ENCODE results near the gene RGR.
A peak's percentile ranks its signal among the peaks of the same experiment; 100 is the strongest.

The RGR gene

DNA sequence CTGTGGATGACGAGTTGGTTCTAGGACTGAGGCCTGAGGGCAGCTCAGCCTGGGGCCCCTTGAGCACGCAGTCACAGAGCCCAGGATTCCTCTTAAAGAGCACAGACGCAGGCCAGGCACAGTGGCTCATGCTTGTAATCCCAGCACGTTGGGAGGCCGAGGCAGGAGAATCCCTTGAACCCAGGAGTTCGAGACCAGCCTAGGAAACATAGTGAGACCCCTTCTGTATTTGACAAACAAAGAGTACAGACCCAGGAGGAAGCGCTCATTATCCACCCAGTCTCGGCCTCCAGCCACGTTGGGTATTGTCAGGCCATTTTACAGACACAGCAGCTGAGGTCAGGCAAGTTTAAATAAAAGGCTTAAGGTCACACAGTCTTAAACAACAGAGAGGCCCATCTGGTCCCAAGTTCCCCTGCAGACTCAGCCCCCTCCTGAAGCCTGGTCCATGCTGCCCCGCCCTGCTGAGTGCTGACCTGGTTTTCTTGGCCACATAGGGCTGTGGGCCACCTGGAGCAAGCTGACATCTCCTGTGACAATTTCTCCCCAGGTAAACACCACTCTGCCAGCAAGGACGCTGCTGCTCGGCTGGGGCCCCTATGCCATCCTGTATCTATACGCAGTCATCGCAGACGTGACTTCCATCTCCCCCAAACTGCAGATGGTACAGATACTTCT lies 12.6 kb downstream of the RGR start:
- H3K27me3 ChIP-seq (ENCODE audit: insufficient read depth, low read length), result peaks cover 36% of the 10 kb centered on the region; the same call in 1 of the 2 replicates
- H3K4me3 ChIP-seq (ENCODE audit: low read depth, low read length), result no peak overlapping the region
- peak overlapping the region; percentile 21 for H2AFZ ChIP-seq (ENCODE audit: low read length, unreplicated experiment)
- no peak overlapping the region for H3K27ac ChIP-seq (ENCODE audit: low read depth, low read length)
- no peaks in the 10 kb centered on the region for H3K36me3 ChIP-seq (ENCODE audit: insufficient read depth, low read length)
- H3K4me1 ChIP-seq (ENCODE audit: control insufficient read depth, insufficient read depth, low read length, unreplicated experiment), result no peaks in the 10 kb centered on the region
- H3K79me2 ChIP-seq (ENCODE audit: control insufficient read depth, insufficient read depth, low read length, unreplicated experiment), result no peaks in the 10 kb centered on the region

DNA sequence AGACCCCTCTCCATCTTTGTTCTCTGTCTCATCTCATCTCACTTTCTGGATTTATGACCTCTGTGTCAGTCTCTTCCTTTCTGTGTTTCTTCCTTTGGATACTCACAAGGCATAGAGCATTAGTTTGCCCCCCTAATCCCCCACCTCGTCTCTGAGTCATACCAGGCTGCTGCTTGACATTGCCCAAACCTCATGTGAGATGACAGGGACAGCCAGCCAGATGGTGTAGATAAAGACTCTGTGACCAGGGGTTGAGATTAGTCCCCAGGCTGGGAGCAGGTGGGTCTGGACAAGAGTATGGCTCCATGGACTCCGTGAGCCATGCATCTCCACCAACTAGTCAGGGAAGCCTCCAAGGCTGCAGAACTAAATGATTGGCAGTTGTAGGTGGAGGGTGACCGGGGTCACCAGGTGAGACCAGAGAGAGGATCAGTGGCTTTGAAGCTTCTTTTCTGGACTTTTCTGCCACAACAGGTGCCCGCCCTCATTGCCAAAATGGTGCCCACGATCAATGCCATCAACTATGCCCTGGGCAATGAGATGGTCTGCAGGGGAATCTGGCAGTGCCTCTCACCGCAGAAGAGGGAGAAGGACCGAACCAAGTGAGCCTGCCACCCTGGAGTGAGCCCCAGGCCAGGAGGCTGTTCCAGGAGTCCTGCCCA lies 13.3 kb downstream of the RGR start:
- Histone ChIP-seq H3K27me3 (ENCODE audit: insufficient read depth, low read length) (peaks cover 29% of the 10 kb centered on the region; the same call in 1 of the 2 replicates), H3K79me2 (ENCODE audit: control insufficient read depth, insufficient read depth, low read length, unreplicated experiment) (no peaks in the 10 kb centered on the region), H2AFZ (ENCODE audit: low read length, unreplicated experiment) (no peak overlapping the region), H3K27ac (ENCODE audit: low read depth, low read length) (no peak overlapping the region), H3K36me3 (ENCODE audit: insufficient read depth, low read length) (no peaks in the 10 kb centered on the region), H3K4me3 (ENCODE audit: low read depth, low read length) (no peak overlapping the region), H3K4me1 (ENCODE audit: control insufficient read depth, insufficient read depth, low read length, unreplicated experiment) (no peaks in the 10 kb centered on the region)

DNA sequence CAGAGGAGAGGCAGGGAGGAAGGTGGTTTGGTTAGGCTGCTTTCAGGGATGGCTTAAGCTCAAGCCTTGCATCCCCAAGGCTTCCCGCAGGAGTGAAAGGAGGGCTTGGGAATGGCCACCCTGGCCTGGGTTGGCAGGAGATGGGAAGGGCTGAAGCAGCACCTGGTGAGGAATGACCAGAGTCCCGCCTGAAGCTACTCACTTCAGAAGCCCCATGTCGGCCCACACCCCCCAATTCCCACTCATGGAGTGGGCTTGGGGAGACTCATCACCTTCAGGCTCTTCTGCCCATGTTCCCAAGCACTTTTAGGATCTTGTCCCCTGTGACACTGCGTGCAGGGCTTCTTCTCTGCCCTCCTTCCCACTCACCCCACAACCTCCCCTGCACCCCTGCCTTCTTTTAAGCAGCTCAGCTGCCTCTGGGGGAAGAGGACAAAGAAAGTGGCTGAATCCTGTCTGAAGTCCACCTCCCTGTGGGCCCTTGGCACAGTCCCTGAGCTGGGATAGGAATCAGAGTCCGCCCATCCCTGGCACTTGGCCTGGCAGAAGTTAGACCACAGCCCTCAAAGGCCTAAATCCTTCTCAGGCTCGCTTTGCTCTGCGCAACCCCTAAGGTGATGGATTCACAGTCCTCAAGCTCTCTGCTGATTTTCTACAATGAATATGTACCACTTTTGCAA lies 16.5 kb downstream of the RGR start:
- no peak overlapping the region for H2AFZ ChIP-seq (ENCODE audit: low read length, unreplicated experiment)
- no peak overlapping the region for H3K27ac ChIP-seq (ENCODE audit: low read depth, low read length)
- no peaks in the 10 kb centered on the region for H3K4me1 ChIP-seq (ENCODE audit: control insufficient read depth, insufficient read depth, low read length, unreplicated experiment)
- peaks cover 6% of the 10 kb centered on the region; the same call in 1 of the 2 replicates for H3K27me3 ChIP-seq (ENCODE audit: insufficient read depth, low read length)
- H3K79me2 ChIP-seq (ENCODE audit: control insufficient read depth, insufficient read depth, low read length, unreplicated experiment), result no peaks in the 10 kb centered on the region
- no peak overlapping the region for H3K4me3 ChIP-seq (ENCODE audit: low read depth, low read length)
- H3K36me3 ChIP-seq (ENCODE audit: insufficient read depth, low read length), result no peaks in the 10 kb centered on the region

DNA sequence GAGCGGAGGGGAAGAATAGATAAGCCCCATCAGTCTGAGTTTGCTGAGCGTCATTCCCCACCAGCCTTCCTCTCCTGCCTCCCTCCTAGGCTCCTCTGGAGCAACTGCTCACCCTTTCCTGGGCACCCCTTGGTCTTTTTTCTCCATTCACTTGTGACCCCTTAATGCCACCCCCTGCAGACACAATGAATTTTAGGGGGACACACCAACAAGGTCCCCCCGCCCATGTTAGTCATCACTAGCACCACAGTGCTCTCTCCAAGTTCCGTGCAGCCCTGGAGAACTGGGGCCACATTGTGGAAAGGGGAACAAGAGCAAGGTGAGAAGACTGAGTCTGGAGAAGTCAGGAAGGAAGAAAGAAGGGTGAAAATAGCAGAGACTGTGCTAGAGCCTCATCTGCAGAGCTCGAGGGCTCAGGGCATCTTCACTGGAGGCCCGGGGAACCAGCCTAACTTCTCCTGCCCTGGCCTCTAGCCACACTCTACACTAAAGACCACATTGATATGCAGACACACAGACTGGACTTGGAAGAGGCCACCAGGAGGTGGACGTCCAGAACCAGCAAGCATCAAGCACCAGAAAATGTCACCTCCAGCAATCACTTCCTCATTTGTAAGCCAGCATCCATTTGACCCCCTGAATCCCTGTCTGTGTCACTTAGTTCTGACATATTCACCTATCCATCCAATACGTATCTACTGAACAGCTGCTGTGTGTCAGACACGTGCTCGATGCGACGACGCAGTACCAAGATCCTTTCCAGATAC lies 17.5 kb downstream of the RGR start:
- no peak overlapping the region for H3K4me3 ChIP-seq (ENCODE audit: low read depth, low read length)
- H3K79me2 ChIP-seq (ENCODE audit: control insufficient read depth, insufficient read depth, low read length, unreplicated experiment), result no peaks in the 10 kb centered on the region
- no peaks in the 10 kb centered on the region for H3K36me3 ChIP-seq (ENCODE audit: insufficient read depth, low read length)
- no peak overlapping the region for H3K27ac ChIP-seq (ENCODE audit: low read depth, low read length)
- no peak overlapping the region for H2AFZ ChIP-seq (ENCODE audit: low read length, unreplicated experiment)
- H3K27me3 ChIP-seq (ENCODE audit: insufficient read depth, low read length), result peaks cover 6% of the 10 kb centered on the region; the same call in 1 of the 2 replicates
- H3K4me1 ChIP-seq (ENCODE audit: control insufficient read depth, insufficient read depth, low read length, unreplicated experiment), result no peaks in the 10 kb centered on the region

DNA sequence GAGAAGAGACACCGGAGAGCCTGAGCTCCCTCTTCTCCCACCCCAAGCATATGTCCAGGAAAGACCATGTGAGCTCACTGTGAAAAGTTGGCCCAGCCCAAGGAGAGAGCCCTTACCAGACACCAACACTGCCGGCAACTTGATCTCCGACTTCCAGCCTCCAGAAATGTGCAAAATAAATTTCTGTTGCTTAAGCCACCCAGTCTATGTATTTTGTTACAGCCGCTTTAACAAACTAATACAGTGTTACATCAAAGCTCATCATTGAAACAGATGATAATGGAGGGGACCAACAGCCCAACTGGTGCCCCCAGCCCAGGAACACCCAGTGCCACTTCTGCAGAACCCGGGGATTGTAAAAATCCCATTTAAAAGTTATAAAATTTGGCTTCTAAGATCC lies 18.9 kb downstream of the RGR start:
- no peak overlapping the region for H2AFZ ChIP-seq (ENCODE audit: low read length, unreplicated experiment)
- H3K4me1 ChIP-seq (ENCODE audit: control insufficient read depth, insufficient read depth, low read length, unreplicated experiment), result peaks cover 2% of the 10 kb centered on the region
- no peaks in the 10 kb centered on the region for H3K79me2 ChIP-seq (ENCODE audit: control insufficient read depth, insufficient read depth, low read length, unreplicated experiment)
- peaks cover 6% of the 10 kb centered on the region; the same call in 1 of the 2 replicates for H3K27me3 ChIP-seq (ENCODE audit: insufficient read depth, low read length)
- no peak overlapping the region for H3K27ac ChIP-seq (ENCODE audit: low read depth, low read length)
- H3K4me3 ChIP-seq (ENCODE audit: low read depth, low read length), result no peak overlapping the region
- H3K36me3 ChIP-seq (ENCODE audit: insufficient read depth, low read length), result no peaks in the 10 kb centered on the region

DNA sequence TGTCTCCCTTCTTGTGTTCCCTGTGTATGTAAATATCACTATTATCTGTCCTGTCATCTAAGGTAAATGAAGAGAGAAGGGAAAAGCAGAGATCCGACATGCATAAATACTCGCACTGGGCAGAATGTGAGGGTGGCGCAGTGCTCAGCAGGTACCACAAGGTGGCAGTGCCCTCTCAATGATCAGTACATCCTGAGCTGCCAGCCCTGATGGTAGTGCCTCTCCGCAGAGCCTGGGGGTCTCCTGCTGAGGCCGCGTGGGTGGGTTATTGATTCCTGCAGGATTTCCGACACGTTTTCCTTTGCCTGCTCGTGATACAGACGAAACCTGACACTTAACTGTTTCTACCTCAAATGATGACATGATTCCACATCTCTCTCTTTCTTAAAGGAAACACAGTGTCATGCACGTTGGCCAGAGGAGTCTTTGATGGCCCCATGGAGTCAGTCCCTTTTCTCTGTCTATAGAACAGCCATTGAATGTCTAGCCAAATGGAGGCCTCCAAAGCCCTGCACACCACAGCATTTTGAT lies 19.8 kb downstream of the RGR start:
- H3K79me2 ChIP-seq (ENCODE audit: control insufficient read depth, insufficient read depth, low read length, unreplicated experiment), result no peaks in the 10 kb centered on the region
- H3K4me1 ChIP-seq (ENCODE audit: control insufficient read depth, insufficient read depth, low read length, unreplicated experiment), result peaks cover 6% of the 10 kb centered on the region
- H3K36me3 ChIP-seq (ENCODE audit: insufficient read depth, low read length), result no peaks in the 10 kb centered on the region
- H3K27ac ChIP-seq (ENCODE audit: low read depth, low read length), result no peak overlapping the region
- peaks cover 6% of the 10 kb centered on the region; the same call in 1 of the 2 replicates for H3K27me3 ChIP-seq (ENCODE audit: insufficient read depth, low read length)
- H3K4me3 ChIP-seq (ENCODE audit: low read depth, low read length), result no peak overlapping the region
- peak overlapping the region; percentile 70 for H2AFZ ChIP-seq (ENCODE audit: low read length, unreplicated experiment)

DNA sequence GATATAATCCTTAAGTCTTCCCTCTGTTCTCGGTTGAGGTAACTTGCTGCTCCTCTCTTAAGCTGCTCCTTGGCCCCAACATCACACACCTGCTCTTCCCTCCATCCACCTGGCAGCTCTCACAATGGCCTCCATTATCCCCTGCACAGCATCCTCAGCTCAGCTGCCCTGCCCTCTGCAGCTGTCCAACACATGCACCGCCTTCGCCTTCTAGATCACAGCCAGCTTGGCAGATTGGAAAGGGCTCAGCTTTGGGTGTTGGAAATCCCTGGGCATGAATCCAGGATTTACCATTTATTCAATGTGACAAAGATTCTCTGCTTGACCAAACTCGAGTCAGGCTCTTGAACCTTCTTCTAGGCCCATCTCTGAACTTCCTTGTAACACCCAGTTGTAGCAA lies 20.6 kb downstream of the RGR start:
- Histone ChIP-seq H2AFZ (ENCODE audit: low read length, unreplicated experiment) (no peak overlapping the region), H3K27ac (ENCODE audit: low read depth, low read length) (no peak overlapping the region)

DNA sequence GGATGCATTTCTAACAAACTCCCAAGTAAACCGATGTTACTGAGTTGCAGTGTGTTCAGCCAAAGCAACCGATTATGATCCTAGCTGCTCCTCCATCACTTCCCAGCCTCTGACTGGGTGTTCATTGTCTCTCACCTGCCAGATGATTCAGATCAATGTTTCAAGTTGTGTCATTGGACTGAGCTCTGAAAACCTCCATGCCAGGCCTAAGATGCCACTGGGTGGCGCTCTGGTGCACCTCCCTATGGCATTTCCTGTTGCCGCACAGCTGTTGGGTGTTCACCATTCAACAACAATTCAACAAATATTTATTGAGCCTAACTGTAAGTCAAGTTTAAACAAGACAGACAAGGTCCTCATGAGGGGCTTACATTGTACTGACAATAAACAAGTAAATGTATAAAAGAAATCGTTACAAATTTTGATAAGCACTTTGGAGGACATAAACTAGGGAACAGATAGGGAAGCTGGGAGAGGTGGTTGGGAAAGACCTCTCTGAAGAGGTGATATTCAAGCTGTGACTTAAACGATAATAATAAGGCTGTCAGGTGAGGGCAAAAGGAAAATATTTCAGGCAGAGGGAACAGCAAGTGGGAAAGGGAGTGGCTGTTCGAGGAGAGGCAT lies 22.8 kb downstream of the RGR start:
- no peak overlapping the region for H2AFZ ChIP-seq (ENCODE audit: low read length, unreplicated experiment)

More for the DNA sequence above, 20.6 kb downstream of the RGR start:
- Histone ChIP-seq H3K79me2 (ENCODE audit: control insufficient read depth, insufficient read depth, low read length, unreplicated experiment) (no peaks in the 10 kb centered on the region), H3K27me3 (ENCODE audit: insufficient read depth, low read length) (peaks cover 6% of the 10 kb centered on the region; the same call in 1 of the 2 replicates), H3K4me3 (ENCODE audit: low read depth, low read length) (no peak overlapping the region), H3K36me3 (ENCODE audit: insufficient read depth, low read length) (no peaks in the 10 kb centered on the region), H3K4me1 (ENCODE audit: control insufficient read depth, insufficient read depth, low read length, unreplicated experiment) (peaks cover 11% of the 10 kb centered on the region)

DNA sequence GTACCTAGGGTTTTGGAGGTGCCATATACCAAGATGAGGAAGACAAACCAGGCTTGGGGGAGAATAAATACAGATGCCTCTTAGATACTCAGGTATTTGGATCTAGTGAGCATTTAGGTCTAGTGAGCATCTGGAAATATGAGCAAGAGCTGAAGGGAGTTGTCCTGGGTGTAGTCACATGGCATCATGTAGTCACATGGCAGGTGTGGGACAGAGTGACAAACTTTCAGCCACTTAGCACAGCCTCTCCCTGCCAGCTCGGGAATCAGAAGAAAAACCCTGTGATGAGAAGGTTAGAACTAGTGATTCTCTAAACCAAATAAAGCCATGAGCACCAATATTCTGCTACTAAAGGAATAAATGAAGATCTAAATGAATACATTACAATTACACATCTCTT lies 24.3 kb downstream of the RGR start:
- Histone ChIP-seq H3K4me1 (ENCODE audit: control insufficient read depth, insufficient read depth, low read length, unreplicated experiment) (peaks cover 11% of the 10 kb centered on the region), H3K27ac (ENCODE audit: low read depth, low read length) (no peak overlapping the region), H3K4me3 (ENCODE audit: low read depth, low read length) (no peak overlapping the region), H3K27me3 (ENCODE audit: insufficient read depth, low read length) (peaks cover 18% of the 10 kb centered on the region), H3K36me3 (ENCODE audit: insufficient read depth, low read length) (no peaks in the 10 kb centered on the region), H2AFZ (ENCODE audit: low read length, unreplicated experiment) (no peak overlapping the region), H3K79me2 (ENCODE audit: control insufficient read depth, insufficient read depth, low read length, unreplicated experiment) (no peaks in the 10 kb centered on the region)

More for the DNA sequence above, 22.8 kb downstream of the RGR start:
- Histone ChIP-seq H3K4me3 (ENCODE audit: low read depth, low read length) (no peak overlapping the region), H3K36me3 (ENCODE audit: insufficient read depth, low read length) (no peaks in the 10 kb centered on the region), H3K27me3 (ENCODE audit: insufficient read depth, low read length) (peaks cover 3% of the 10 kb centered on the region; the same call in 1 of the 2 replicates), H3K4me1 (ENCODE audit: control insufficient read depth, insufficient read depth, low read length, unreplicated experiment) (peaks cover 11% of the 10 kb centered on the region), H3K79me2 (ENCODE audit: control insufficient read depth, insufficient read depth, low read length, unreplicated experiment) (no peaks in the 10 kb centered on the region), H3K27ac (ENCODE audit: low read depth, low read length) (no peak overlapping the region)

DNA sequence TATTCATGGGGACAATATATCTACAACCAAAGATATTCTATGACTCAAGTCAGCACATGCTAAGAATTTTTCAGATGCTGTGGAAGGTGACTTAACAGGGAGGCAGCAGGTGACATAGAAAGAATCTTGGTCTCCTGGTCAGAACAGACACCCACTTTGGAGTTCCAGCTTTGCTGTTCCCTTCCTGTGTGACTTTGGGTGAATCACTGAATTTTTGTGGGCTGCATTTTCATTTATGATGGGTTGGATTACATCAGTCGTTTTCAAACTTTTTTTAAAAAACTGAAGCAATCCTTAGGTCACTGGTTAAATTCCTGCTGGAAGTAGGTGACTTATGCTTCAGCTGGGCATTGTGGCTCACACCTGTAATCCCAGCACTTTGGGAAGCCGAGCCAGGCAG lies 24.9 kb downstream of the RGR start:
- no peak overlapping the region for H2AFZ ChIP-seq (ENCODE audit: low read length, unreplicated experiment)
- H3K36me3 ChIP-seq (ENCODE audit: insufficient read depth, low read length), result no peaks in the 10 kb centered on the region
- peaks cover 24% of the 10 kb centered on the region for H3K27me3 ChIP-seq (ENCODE audit: insufficient read depth, low read length)
- H3K27ac ChIP-seq (ENCODE audit: low read depth, low read length), result no peak overlapping the region
- H3K4me1 ChIP-seq (ENCODE audit: control insufficient read depth, insufficient read depth, low read length, unreplicated experiment), result peaks cover 11% of the 10 kb centered on the region
- no peak overlapping the region for H3K4me3 ChIP-seq (ENCODE audit: low read depth, low read length)
- no peaks in the 10 kb centered on the region for H3K79me2 ChIP-seq (ENCODE audit: control insufficient read depth, insufficient read depth, low read length, unreplicated experiment)

Measured in ACC112 (cell line).